ENCODE measurements around the gene IGLL5.
"Not testable (repeated sequence)": the region's sequence is repeated elsewhere in the genome, so short reads cannot be mapped to it uniquely, and the experiment has no call there.

Gene IGLL5

DNA sequence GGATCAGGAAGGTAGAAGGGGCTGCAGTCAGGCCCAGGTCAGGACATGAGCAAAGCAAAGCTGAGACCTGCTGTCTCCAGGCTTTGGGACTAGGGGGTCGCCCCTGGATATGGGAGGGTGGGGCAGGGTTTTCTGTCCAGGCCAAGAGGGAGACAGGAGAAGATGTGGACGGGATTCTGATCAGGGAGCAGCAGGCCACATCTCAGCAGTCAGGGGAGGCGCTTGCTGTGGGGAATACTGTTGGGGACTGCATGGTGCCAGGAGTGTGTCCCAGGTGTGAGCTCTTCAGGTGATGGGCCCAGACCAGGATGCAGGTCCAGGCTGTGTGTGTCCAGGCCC lies 29.3 kb downstream of the IGLL5 start:
- DNase-seq: no peak

DNA sequence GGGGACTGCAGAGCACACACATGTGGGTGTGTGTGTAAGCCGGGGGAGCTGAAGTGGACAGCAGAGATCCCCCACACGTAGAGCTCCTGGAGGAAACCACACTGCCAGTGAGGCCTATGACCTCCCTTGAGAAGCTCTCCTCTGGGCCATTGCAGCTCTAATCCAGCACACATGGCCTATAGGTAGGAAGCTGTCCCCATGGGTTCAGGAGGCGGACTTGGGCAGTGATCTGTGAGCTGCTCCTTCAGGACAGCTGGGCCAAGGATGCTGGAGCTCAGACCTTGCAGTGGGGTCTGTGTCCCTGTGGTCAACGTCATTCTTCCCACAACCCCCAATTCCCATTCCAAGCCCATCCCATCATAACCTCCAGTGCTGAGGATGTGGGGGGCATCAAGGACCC lies 29.8 kb downstream of the IGLL5 start:
- DNase-seq: no peak

DNA sequence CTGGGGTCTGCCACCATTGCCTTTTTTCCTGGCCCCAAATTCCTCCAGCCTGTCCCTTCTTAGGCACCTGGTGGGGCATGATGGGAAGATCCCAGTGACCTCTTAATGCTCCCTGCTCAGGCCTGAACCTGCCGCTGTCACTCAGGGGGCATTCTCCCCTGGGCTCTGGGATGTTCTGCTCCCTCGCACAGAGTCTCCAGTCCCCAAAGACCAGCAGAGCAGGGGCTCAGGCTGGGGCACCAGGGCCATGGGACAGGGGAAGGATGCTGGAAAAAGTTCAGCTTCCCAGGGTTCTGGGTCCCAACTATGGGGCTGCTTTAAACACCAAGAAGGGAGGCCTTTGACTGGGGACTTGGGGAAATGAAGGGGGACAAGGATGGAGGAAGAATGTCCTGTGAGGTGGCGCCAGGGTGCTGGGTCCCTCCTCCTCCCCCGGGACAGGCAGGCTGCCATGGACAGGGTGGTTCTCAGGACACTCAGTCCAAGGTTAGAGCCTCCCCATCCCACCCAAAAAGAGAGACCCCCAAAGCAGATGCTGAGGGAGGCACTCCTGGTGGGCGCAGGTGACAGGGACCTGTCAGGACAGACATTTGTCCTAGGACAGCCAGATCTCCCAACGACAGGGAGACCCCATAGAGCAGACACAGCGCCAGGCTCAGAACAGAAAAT lies 30.8 kb downstream of the IGLL5 start:
- no peak for DNase-seq

DNA sequence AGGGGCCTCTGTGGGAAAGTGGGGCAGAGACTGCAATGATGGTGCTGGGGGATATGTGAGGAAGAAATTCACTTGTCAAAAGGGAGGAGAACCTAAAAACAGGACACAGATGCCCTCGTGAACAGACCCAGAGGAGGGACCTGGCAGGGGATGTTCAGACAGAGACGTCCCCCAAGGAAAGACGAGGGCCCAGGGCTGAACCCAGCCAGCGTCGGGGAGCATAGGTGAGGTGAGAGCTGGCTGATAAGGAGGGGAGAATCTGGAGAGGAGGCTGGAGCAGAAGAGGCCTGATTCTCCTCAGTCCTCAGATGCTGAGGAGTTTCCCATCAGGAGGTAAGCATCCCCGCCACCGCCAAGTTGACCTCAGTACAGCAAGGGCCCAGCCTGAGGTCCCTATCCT lies 31.4 kb downstream of the IGLL5 start:
- DNase-seq: no peak

DNA sequence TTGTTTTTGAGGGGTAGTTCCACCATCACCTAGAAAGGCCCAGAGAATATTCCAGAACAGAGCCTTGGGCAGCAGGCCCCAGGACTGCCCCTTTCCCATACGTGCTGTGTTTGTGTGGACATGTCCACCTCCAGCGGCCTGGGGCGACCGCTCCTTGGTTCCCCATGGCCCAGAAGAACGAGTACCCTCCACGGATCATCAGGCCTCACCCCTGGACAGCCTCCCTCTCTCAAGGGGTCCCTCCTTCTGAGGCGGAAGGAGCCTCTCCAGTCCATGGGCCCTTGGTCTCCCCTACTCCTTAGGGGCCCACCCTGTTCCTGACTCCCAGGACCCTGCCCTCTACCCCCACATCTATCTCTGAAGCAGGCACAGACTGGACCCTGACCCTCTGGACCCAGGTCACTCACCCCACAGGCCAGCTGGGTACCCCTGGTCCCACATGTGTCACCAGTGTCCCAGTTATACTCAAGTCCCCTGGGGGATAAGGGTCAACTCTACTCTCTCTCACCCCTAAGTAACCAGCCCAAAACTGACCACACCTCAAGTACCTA lies 32.6 kb downstream of the IGLL5 start:
- DNase-seq: no peak

DNA sequence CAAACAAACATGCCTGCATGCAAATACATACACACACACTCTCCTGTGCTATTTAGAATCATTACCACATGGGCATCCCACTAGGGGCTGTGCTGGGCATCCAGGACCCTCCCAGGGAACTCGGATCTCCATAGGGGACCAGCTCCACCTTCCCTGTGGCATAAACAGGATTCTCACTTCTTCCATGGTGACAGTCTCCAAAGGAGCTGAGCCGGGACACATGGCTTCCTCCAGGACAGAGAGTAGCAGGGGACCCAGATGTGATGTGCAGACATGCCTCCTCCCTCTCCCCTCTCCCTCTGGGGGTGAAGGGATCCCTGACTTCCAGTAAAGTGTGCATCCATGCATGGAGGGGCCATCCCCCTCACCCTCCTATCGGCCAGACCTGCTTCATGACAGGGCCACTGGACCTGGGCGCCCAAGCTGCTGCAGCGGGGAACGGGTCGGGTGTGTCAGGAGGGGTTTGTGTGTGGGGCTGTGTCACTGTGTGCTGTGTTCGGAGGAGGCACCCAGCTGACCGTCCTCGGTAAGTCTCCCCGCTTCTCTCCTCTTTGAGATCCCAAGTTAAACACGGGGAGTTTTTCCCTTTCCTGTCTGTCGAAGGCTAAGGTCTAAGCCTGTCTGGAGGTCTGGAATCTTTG lies 33.4 kb downstream of the IGLL5 start:
- DNase-seq: no peak

DNA sequence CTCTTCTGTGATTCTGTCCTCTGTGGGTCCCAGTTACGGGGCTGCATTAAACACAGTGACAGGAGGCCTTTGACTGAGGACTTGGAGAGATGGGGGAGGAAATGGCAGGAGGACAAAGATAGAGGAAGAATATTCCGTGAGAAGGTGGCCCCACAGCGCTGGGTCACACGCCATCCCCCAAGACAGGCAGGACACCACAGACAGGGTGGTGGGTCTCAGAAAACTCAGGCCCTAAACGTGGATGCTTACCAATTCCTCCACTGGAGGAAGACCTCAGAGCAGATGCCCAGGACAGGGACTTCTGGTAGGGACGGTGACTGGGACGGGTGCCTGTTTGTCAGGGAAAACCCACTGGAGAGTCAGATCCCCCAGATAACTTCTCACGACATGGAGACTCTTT lies 34.0 kb downstream of the IGLL5 start:
- no peak for DNase-seq

DNA sequence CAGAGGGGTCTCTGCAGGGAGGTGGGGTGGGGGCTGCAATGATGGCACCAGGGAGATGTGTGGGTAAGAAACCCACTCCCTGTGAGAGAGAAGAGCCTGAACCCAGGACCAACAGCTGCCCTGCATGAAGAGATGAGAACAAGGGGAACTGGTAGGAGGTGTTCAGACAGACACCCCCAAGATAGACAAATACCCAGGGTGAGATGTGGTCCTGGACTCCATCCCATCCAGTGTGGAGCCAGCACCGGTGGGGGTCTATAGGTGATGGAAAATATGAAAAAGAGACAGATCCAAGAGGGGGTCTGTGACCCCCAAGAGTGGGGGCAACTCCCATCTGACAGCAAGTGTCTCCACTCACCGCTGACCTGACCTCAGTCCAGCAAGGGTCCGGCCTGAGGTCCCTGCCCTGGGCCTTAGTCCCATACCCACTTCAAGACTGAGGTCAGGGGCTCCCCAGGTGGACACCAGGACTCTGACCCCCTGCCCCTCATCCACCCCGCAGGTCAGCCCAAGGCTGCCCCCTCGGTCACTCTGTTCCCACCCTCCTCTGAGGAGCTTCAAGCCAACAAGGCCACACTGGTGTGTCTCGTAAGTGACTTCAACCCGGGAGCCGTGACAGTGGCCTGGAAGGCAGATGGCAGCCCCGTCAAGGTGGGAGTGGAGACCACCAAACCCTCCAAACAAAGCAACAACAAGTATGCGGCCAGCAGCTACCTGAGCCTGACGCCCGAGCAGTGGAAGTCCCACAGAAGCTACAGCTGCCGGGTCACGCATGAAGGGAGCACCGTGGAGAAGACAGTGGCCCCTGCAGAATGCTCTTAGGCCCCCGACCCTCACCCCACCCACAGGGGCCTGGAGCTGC lies 34.7 kb downstream of the IGLL5 start:
- not testable (repeated sequence) for DNase-seq

DNA sequence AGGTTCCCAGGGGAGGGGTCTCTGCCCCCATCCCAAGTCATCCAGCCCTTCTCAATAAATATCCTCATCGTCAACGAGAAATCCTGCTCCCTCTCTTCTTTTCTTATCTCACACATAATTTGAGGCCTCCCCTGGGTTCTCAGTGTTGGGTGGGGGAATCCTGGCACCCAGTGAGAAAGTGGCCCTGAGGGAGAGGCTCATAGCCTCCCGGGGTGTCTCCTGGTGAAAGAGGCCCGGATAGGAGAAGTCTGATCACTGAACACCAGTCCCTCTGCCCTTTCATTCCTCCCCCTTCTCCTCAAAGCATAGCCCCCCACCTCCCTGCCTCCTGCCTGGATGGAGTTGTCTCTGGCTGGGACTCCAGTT lies 35.3 kb downstream of the IGLL5 start:
- no peak for DNase-seq

DNA sequence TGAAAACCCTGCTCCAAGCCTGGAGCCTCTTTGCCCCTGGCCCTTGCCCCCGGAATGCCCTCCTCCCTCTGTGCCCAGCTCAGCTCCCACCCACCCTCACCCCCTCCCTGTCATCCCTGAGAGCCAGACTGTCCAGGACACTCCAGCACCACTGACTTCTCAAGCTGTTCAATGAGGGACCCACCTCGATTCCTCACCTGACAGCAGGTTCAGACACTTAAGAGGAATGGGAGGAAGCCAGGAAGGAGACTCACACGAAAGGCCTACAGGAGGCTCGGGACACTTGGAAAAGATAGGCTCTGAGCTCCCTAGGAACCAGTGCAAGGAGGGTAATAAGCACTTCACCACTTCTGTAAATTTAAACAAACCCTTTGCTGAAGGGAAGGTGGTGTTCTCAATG lies 35.8 kb downstream of the IGLL5 start:
- DNase-seq: no peak

DNA sequence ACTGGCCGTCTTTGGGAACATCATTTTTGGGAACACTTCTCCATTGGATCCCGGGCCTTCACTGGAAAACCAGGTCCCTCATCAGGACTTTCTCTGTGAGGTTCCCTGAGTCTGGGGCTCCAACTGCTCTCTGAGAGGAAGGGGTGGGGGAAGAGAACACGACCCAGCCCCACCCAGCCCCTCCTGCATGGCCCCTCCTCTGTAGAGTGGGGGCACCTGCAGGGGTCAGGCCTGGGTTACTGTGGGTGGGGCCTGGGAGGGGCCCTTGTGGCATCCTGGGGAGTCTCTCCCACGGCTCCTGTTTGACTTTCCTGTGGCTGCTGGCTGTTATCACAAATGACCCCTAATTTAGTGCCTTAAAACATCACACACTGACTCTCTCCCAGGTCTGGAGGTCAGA lies 36.3 kb downstream of the IGLL5 start:
- no peak for DNase-seq

DNA sequence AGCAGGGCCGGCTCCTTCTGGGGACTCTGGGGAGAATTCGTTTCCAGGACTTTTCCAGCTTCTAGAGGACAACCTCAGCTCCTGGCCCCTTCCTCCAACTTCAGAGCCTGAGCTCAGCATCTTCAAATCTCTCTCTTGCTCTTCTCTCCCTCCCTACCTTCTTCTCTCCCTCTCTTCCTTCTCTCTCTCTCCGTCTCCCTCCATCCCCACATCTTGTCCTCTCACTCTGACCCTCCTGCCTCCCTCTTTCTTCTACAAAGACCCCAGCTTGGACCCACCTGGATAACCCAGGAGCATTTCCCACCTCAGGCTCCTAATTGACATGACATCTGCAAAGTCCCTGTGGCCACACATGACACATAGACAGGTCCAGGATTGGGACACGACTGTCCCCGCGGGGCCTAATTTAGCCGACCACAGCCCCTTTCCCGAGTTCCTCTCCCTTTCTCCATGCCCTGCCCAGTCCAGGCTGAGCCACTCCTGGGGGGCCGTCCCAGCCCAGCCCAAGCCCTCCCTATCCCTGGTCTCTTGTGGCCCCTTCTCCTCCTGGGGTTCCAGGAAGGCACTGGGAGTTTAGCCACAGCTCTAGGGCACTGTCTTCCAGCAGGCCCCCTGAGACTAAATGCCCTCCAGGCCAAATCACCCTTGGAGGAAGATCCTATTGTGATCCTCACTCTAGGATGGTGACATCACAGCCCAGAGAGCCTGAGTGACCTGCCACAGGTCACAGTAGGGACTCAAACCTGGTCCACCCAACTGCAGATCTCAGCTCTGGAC lies 36.9 kb downstream of the IGLL5 start:
- DNase-seq: no peak

DNA sequence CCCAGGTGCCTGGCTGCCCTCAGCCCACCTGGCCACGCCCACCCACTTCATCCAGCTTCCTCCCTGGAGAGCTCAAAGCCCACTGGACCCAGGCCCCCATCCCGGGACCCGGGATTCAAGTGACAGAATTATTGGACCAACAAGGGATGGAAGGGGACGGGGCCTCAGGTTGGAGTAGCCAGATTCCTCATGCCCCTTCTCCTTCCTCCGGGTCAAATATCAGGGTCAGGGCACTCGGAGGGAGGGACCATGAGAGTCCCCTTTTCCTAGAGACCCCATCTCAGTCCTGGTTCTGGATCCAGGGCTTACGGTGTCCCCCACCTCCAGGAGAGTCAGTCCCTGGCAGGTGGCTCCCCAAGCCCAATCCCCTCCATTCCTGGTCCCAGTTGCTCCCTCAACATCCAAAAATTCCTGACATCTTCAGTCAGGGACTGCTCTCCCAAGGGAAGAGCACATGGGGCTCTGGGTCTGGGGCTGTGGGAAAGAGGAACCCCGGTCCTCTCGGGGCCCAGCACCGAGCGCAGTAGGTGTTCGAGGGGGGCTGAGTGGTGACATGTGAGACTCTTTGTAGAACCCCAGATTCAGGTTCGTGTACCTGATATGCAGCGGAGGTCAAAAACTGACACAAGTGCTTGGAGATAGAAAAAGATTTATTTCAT lies 37.7 kb downstream of the IGLL5 start:
- no peak for DNase-seq

DNA sequence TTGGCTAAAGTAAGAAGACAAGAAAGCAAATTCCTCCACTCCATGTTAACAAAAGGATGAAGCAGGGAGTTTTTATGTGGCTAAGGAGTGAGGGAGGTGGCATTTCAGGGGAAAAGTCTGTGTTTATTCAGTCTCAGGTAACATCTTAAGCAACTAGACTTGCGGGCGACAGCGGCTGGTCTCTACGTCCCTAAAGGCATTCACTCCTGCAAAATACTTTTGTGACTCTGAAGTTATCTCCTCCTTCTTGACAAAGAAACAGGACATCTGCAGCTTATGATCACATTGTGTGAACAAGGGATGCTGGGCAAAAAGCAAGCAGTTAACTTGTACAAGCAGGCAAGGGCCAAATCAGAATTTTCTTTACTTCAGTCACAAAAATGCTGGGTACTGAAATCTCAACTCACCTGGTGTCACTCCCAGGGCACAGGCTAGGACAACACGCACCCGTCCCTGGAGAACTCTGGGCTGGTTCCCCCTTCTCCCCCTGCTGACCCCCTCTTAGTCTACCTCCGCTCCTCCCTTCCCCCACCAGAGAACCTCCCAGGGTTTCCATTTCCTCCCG lies 38.3 kb downstream of the IGLL5 start:
- no peak for DNase-seq

DNA sequence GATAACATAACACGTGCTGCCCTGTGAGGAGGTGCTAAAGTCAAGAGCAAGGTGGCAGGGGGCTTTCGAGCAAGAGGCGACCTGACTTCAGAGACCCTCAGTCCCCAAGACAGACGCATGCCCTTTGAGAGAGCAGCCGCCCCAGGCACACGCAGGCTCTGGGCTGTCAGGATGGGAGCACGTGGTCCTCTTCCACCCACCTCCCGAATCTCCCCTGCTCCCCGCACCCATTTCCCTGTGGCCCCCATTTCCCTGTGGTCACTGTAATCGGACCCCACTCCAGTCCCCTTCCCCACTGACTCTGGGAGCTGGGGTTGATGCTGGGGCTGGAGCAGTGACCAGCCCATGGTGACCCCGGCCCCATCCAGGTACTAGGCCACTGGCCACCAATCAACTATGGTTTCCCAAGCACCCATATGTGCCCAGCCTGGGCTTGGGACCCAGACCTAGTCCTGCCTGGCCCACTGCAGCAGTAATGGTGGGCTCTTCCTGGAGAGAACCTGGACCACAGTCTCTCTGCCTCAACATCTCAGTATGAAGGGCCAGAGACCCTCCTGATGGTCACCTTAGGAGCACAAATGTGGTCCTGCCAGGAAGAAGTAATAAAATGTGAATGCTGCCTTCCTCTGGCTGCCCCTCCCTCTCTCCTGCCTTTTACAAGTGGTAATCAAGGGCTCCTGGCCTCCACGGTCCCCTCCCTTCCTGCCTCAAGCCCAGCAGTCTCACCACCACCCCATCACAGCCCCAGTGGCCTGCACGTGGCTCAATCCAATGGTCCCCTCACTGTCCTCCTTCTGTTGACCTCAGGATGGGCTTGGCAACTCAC lies 39.0 kb downstream of the IGLL5 start:
- no peak for DNase-seq

DNA sequence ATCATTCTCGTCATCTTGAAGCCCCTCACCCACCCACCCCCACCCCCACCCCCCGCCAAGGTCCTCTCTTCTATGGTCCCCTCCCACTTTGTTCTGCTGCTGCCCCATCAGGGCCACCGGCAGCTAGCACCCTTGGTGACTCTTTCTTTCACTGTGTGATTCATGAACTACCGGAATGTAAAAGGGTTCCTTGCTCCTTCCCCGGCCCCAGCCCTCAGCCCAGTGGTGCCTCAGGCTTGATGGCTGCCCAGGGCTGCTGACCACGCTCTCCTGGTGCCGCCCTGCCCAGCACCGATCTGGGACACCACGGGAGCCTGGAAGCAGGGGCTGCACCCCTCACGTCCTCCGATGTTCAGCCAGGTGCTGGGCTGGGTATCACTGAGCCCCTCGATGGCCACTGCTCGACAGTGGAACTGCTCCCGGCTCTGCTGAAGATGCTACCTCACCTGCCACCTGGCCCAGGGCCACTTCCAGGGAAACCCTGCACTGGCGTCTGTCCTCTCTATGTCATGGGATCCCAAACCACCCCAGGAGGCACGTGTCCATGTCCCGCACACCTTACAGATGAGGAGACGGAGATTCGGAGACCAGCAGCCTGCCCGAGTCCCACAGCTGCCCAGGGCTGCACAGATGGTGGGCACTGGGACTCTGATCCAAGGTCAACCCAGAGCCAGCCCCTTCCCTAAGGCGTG lies 39.7 kb downstream of the IGLL5 start:
- DNase-seq: no peak

DNA sequence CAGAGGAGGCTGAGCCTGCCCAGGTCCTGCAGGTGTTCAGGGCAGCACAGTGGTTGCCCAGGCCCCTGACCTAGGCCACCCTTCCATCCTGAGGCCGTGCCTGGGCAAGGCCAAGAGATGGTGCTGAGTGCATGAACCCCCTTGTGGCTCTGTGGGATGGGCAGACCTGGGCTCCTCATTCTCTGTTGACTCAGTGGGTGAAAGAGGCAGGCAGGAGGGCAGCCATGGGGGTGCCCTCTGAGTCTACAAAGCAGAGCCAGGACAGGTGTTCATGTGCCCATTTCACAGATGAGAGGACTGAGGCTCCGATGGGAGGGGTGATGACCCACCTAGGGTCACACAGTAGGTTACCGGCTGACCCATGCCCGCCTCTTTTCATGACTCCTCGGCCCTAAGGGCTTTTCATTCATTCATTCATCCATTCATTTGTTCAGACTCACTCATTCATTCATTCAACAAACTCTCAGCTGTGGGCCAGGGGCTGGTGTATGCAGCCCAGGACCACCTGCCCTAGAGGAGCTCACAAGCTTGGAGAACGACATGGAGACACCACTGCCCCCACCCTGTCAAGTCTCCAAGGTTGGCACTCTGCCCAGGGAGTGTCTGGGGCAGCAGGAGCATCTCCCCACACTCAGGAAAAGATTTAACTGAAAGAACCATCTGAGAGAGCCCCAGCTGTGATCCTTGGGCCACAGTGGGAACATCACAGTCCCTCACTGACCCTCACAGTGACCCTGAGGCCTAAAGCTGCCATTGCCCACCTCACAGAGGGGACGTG lies 40.5 kb downstream of the IGLL5 start:
- no peak for DNase-seq

DNA sequence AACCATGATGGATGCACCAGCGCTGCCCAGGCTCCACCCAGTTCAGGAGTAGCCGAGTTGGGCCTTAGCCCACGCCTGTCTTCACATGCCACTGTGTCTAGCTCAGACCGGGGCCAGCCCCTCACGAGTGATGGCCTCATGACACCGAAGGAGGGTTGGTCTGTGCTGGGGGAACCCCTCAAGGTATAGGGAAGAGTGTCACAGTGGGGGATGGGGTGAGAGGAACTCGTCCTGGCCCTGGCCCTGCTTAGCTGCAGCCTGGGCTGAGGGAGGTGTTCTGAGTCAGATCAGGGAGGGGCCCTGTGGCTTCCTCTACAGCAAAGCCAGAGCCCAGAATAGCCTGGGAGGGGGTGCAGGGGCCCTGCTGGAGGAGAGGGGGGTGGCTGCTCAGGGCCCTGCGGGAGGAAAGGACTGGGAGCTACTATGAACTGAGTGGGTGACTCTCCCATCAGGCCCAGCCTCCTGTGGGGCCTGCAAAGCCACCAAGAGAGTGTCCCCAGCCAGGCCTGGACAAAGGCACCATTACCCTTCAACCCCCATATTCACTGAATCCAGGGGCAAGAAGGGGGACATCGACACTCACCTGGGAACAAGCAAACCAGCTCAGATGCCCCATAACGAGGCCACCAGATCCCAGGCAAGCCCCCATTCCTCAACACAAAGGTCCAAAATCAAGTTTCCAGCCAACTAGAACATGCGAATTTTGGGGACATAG lies 41.2 kb downstream of the IGLL5 start:
- peak; percentile 88 for DNase-seq

Data from suppressor macrophage treated with lipopolysaccharide for 4 hours (primary cell).